Activated CD8-positive, alpha-beta T cell treated with anti-CD3 and anti-CD28 coated beads for 36 hours (primary cell): ENCODE data around the gene LMAN2L. TPM values are rescaled to one million over a fixed set of nuclear protein-coding genes. Genes with fewer than 3 reads are reported as not detected.
A peak's percentile ranks its signal among the peaks of the same experiment; 100 is the strongest.

Experiments used
- ATAC-seq: fragments of 200-7000 bp; cut with Tn5 transposase; one replicate; pipeline ENCODE4 v1.10.0; 2021; ENCODE audit warnings: mild to moderate bottlenecking, moderate library complexity
- CTCF ChIA-PET: fragments of 350-600 bp; sonication (Branson Sonifier 250); formaldehyde crosslinking; loops from one replicate; lab custom pipeline; 2021; ENCODE audit warnings: antibody characterized with exemption; lab: Charles Lee
- POLR2A ChIA-PET: fragments of 350-600 bp; sonication (Branson Sonifier 250); formaldehyde crosslinking; loops from one replicate; lab custom pipeline; 2021; ENCODE audit warnings: antibody characterized with exemption; lab: Charles Lee
- DNase-seq: peaks from one replicate; pipeline ENCODE4 v3.0.0-alpha.2; 2020
- H3K27ac Mint-ChIP-seq: one replicate; pipeline ENCODE4 v1.8.0; 2021; ENCODE audit warnings: mild to moderate bottlenecking, mixed read lengths
- H3K27me3 Mint-ChIP-seq: one replicate; pipeline ENCODE4 v1.8.0; 2021; ENCODE audit warnings: mixed read lengths
- H3K36me3 Mint-ChIP-seq: one replicate; pipeline ENCODE4 v1.8.0; 2021; ENCODE audit warnings: low read depth, mixed read lengths
- H3K4me1 Mint-ChIP-seq: one replicate; pipeline ENCODE4 v1.8.0; 2021; ENCODE audit warnings: low read depth, mixed read lengths
- H3K4me3 Mint-ChIP-seq: one replicate; pipeline ENCODE4 v1.8.0; 2021; ENCODE audit warnings: mild to moderate bottlenecking, moderate library complexity, mixed read lengths
- H3K9me3 Mint-ChIP-seq: one replicate; pipeline ENCODE4 v1.8.0; 2021; ENCODE audit warnings: mixed read lengths
- intact Hi-C: fragments of 100-400 bp; cut with micrococcal nuclease; formaldehyde crosslinking; loops from one replicate; pipeline ENCODE4 v1.10.0; 2022
- total RNA-seq, 2 experiments: library from RNA; stranded (reverse); gene quantifications; one replicate each; pipeline ENCODE4 v1.2.3, GENCODE V29; 2021
- TF ChIP-seq, protein P1 (sequence below): fragments of 200-600 bp; IDR thresholded peaks from one replicate; pipeline ENCODE4 v1.8.0; 2022; ENCODE audit warnings: antibody characterized with exemption, mild to moderate bottlenecking

The LMAN2L gene
- total RNA-seq, 2 experiments from 2014 or later = 4.4 to 6.1 TPM

DNA sequence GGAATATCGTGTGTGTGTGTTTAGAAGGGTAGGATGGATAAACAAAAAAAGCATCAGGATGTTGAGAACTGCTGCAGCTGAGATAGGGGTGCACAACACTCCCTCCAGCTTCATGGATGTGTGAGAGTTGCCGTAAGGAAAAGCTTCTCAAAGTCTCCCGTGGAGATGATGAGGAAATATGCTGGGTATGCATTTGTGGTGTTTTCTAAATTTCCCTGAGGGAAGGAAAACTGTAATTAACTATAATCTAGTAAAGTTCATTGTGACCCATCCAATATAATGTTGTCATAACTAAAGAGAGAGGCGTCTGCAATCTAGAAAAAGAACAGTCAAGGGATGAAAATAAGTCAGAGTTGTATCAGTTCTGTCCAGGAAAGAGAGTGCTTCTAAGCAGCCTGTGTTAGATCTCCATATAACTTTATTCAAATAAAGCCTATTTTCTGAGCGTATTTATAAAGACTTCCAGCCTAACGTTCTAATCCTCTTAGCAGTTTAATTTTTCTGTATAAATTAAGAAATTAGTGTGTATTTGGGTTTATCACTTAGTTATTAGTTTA lies 7.3 kb upstream of the LMAN2L start:
- Mint-ChIP-seq H3K4me3 (no peak overlapping the region), H3K4me1 (peaks cover 3% of the 10 kb centered on the region), H3K36me3 (no peaks in the 10 kb centered on the region), H3K9me3 (no peaks in the 10 kb centered on the region), H3K27ac (no peak overlapping the region), H3K27me3 (peaks cover 2% of the 10 kb centered on the region)
- TF ChIP-seq, protein P1, sequence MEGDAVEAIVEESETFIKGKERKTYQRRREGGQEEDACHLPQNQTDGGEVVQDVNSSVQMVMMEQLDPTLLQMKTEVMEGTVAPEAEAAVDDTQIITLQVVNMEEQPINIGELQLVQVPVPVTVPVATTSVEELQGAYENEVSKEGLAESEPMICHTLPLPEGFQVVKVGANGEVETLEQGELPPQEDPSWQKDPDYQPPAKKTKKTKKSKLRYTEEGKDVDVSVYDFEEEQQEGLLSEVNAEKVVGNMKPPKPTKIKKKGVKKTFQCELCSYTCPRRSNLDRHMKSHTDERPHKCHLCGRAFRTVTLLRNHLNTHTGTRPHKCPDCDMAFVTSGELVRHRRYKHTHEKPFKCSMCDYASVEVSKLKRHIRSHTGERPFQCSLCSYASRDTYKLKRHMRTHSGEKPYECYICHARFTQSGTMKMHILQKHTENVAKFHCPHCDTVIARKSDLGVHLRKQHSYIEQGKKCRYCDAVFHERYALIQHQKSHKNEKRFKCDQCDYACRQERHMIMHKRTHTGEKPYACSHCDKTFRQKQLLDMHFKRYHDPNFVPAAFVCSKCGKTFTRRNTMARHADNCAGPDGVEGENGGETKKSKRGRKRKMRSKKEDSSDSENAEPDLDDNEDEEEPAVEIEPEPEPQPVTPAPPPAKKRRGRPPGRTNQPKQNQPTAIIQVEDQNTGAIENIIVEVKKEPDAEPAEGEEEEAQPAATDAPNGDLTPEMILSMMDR = no peak
- ChIA-PET POLR2A (no interaction called here), CTCF (no interaction called here)
- intact Hi-C loops = no loop called here
- ATAC-seq (no peak), DNase-seq (no peak)

DNA sequence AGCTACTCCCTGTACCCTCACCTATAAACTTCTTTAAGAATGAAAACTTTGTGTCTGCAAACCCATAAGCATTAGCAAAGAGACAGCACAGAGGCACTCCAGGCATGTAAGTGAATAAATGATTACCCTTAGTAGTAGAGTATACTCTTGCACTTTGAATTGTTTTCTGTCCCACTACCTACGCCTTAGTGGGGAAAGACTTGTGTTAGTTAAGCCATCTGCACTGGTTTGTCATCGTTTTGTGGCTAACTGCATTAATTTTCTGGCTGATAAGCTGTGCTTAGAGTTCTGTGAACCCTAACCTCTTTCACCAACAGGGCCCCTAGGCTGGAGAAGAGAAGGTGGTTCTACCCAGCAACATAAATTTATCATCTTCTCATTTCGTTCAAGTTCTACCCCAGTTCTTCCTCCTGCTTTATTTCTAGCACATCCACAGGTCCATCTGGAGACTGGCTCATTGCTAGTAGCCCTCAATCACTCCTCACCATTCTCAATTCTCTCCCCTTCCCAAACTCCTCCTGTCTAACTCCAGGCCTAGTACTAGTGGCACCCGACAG lies 710 bp downstream of the LMAN2L start:
- Mint-ChIP-seq H3K9me3 (no peaks in the 10 kb centered on the region), H3K4me3 (peak overlapping the region; percentile 99), H3K27ac (peak overlapping the region; percentile 87), H3K36me3 (peaks cover 5% of the 10 kb centered on the region), H3K4me1 (peaks cover 30% of the 10 kb centered on the region), H3K27me3 (no peaks in the 10 kb centered on the region)
- DNase-seq (no peak), ATAC-seq (no peak)
- ChIA-PET POLR2A (interaction anchor here (0.7 to 1.4 kb wide), 3 partner anchors 12 to 23 kb away, joined by 3 to 4 read pairs (median 3); no protein-coding TSS in a partner anchor), CTCF (interaction anchor here (1.6 to 5.0 kb wide), 2 partner anchors 23 to 185 kb away, joined by 6 to 33 read pairs; partner anchors contain the start of gene CNNM4)
- TF ChIP-seq, protein P1 = no peak
- intact Hi-C loops = no loop called here

DNA sequence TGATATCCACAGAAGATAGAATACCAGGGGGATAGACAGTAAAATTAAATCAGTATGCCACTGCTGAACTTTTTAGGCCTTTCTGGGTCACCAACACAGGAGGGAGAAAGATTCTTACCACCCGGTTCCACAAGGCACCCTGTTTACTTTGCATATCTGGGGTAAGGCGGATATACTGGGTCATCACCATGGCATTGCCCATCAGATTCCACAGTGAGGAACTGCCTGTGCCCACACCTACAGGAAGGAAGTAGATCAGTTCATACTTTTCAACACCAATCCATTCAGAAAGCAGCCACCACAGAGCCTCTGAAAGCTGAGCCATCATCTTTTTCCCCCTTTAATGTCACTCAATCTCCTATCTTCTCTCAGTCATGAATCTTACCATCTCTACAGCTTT lies 2.0 kb downstream of the LMAN2L start:
- intact Hi-C loops = no loop called here
- ChIA-PET CTCF (interaction anchor here (1.6 to 5.0 kb wide), 2 partner anchors 24 to 184 kb away, joined by 6 to 33 read pairs; partner anchors contain the start of gene CNNM4), POLR2A (no interaction called here)

DNA sequence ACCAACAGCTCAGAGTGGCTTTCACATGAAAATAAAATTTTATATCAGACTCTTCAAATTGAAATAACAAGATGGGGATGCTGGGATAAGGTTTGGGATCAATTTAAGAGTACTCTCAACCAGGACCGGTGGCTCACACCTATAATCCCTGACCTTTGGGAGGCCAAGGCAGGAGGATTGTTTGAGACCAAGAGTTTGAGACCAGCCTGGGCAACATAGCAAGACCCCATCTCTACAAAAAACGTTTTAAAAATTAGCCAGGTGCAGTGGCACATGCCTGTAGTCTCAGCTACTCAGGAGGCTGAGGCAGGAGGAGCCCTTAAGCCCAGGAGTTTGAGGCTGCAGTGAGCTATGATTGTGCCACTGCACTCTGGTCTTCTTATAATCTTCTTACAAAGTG lies 2.6 kb downstream of the LMAN2L start:
- no peak for DNase-seq
- Mint-ChIP-seq H3K4me1 (peaks cover 26% of the 10 kb centered on the region), H3K27me3 (no peaks in the 10 kb centered on the region), H3K36me3 (peaks cover 12% of the 10 kb centered on the region), H3K27ac (no peak overlapping the region), H3K4me3 (no peak overlapping the region), H3K9me3 (no peaks in the 10 kb centered on the region)
- ChIA-PET CTCF (interaction anchor here (1.0 to 5.0 kb wide), 3 partner anchors 25 to 63 kb away, joined by 3 to 33 read pairs (median 3); partner anchors contain the start of gene CNNM4), POLR2A (interaction anchor here (0.7 kb wide), 1 partner anchor 120 kb away, joined by 3 read pairs; no protein-coding TSS in a partner anchor)
- TF ChIP-seq, protein P1 = no peak
- ATAC-seq = no peak
- intact Hi-C loops = no loop called here

More for the DNA sequence above, 2.0 kb downstream of the LMAN2L start:
- Mint-ChIP-seq H3K36me3 (peaks cover 12% of the 10 kb centered on the region), H3K4me3 (peak overlapping the region; percentile 4), H3K4me1 (peaks cover 29% of the 10 kb centered on the region), H3K9me3 (no peaks in the 10 kb centered on the region), H3K27me3 (no peaks in the 10 kb centered on the region), H3K27ac (peak overlapping the region; percentile 39)
- DNase-seq = no peak
- TF ChIP-seq, protein P1 = no peak
- ATAC-seq = no peak
